Keratinocyte (primary cell): ENCODE data around the gene TMEM125. TPM values are rescaled to one million over a fixed set of nuclear protein-coding genes. Genes with fewer than 3 reads are reported as not detected.

ENCODE experiments used
- DNase-seq: peaks from one replicate; pipeline ENCODE4 v3.0.0-alpha.2; 2011; ENCODE audit warnings: low read depth, missing footprints, low spot score
- FAIRE-seq: peaks from 2 replicates; lab custom pipeline; 2011; peaks lifted over from hg19 to GRCh38; lab: Jason Lieb, UNC
- H2AFZ ChIP-seq: 2 replicates; pipeline ENCODE4 v1.6.0; 2012; ENCODE audit warnings: low read length, control low read depth, inconsistent platforms; ENCODE audit not compliant: control insufficient read depth
- H3K27ac ChIP-seq: 2 replicates; pipeline ENCODE4 v1.5.1; 2011; ENCODE audit warnings: low read length; ENCODE audit not compliant: control insufficient read depth, insufficient read depth
- H3K27me3 ChIP-seq: 3 replicates; pipeline ENCODE4 v1.6.0; 2011; ENCODE audit warnings: low read length; ENCODE audit not compliant: control insufficient read depth, insufficient read depth; ENCODE audit errors: extremely low read depth
- H3K36me3 ChIP-seq, 2 experiments: 2 replicates in 1 of 2; 3 replicates in 1 of 2; pipeline ENCODE4 v1.5.1; 2011; ENCODE audit warnings: low read length in 2 of 2, mild to moderate bottlenecking in 1 of 2; ENCODE audit not compliant: control insufficient read depth in 2 of 2, insufficient read depth in 2 of 2; ENCODE audit errors: extremely low read depth in 1 of 2
- H3K4me1 ChIP-seq: 3 replicates; pipeline ENCODE4 v1.5.1; 2011; ENCODE audit warnings: low read length; ENCODE audit not compliant: control insufficient read depth, insufficient read depth; ENCODE audit errors: extremely low read depth
- H3K4me2 ChIP-seq: 3 replicates; pipeline ENCODE4 v1.6.0; 2011; ENCODE audit warnings: low read depth, low read length; ENCODE audit not compliant: control insufficient read depth, insufficient read depth; ENCODE audit errors: extremely low read depth
- H3K4me3 ChIP-seq, 3 experiments: fragments of 200-600 bp in 1 of 3; sonication (generic) in 1 of 3; 2 replicates in 2 of 3; 3 replicates in 1 of 3; pipeline ENCODE4 v1.5.1; 2011 to 2016; ENCODE audit warnings: low read length in 3 of 3, mild to moderate bottlenecking in 3 of 3, control low read depth in 2 of 3, inconsistent platforms in 1 of 3, low read depth in 1 of 3, mixed read lengths in 1 of 3, mixed run types in 1 of 3, moderate library complexity in 1 of 3; ENCODE audit not compliant: control insufficient read depth in 2 of 3, insufficient read depth in 2 of 3; ENCODE audit errors: extremely low read depth in 1 of 3
- H3K79me2 ChIP-seq: 2 replicates; pipeline ENCODE4 v1.6.0; 2012; ENCODE audit warnings: low read length; ENCODE audit not compliant: control insufficient read depth, insufficient read depth
- H3K9ac ChIP-seq: 3 replicates; pipeline ENCODE4 v1.6.0; 2011; ENCODE audit warnings: low read length; ENCODE audit not compliant: control insufficient read depth, insufficient read depth; ENCODE audit errors: extremely low read depth
- H3K9me1 ChIP-seq: 3 replicates; pipeline ENCODE4 v1.6.0; 2011; ENCODE audit warnings: low read length; ENCODE audit not compliant: control insufficient read depth, insufficient read depth; ENCODE audit errors: extremely low read depth
- H3K9me3 ChIP-seq: 2 replicates; pipeline ENCODE4 v1.5.1; 2012; ENCODE audit warnings: low read depth, low read length; ENCODE audit not compliant: control insufficient read depth
- H4K20me1 ChIP-seq: 3 replicates; pipeline ENCODE4 v1.6.0; 2011; ENCODE audit warnings: low read length; ENCODE audit not compliant: control insufficient read depth, insufficient read depth; ENCODE audit errors: extremely low read depth
- EZH2 ChIP-seq: IDR thresholded peaks from one replicate; pipeline ENCODE4 v1.6.1; 2012; ENCODE audit warnings: inconsistent platforms, mild to moderate bottlenecking, low read length, moderate library complexity
- dilution Hi-C: fragments of 300-500 bp; cut with MboI; formaldehyde crosslinking; loops from one replicate; pipeline ENCODE4 v1.7.0; 2020; ENCODE audit warnings: low sequenced_read_pairs; ENCODE audit not compliant: extremely low pct_ligation_motif_present
- polyA plus RNA-seq, 5 experiments: library from polyadenylated mRNA; depleted of rRNA in 3 of 5; stranded (reverse) in 3 of 5; stranded (forward) in 1 of 5; unstranded in 1 of 5; fragments of >200 nt; gene quantifications; 1 replicate in 1 of 5; 2 replicates in 3 of 5; 3 replicates in 1 of 5; pipeline versions ENCODE4 v1.2.1 to v1.2.3, GENCODE V29; 2011 to 2012; ENCODE audit warnings: missing spikeins in 2 of 5, low read depth in 1 of 5, low replicate concordance in 1 of 5
- TF ChIP-seq, protein P1 (sequence below), 3 experiments: IDR thresholded peaks in 1 of 3; conservative IDR thresholded peaks in 1 of 3; optimal IDR thresholded peaks in 1 of 3; 2 replicates in 2 of 3; 3 replicates in 1 of 3; pipeline versions ENCODE3 to v1.5.1; 2011; ENCODE audit warnings: low read length in 3 of 3, mild to moderate bottlenecking in 3 of 3, moderate library complexity in 2 of 3, control low read depth in 1 of 3, inconsistent platforms in 1 of 3; ENCODE audit not compliant: insufficient read depth in 2 of 3; ENCODE audit errors: extremely low read depth in 1 of 3

The TMEM125 gene
- polyA plus RNA-seq, 1 donor (not counting 4 experiments of a cell fraction or from before 2014, with no cell fraction given) = 0.92 TPM

DNA sequence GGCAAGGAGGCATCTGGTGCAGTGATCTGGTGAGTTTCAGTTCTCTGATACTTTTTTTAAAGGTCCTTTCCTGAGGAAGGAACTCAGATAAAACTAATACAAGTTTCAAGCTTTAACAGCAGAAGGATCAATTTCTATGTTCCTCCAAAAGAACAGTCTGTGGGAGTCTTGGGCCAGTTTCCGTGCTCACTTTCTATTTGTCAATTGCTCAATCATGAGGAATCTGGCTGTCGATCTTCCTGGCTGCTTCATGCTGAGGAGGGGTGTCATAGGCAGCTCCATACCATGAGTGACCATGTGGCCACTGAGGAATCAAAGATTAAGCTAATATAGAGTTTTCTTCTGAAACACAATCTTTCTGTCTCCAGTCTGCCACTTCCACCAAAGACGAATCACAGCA lies 11.4 kb upstream of the TMEM125 start:
- FAIRE-seq (no peak), DNase-seq (no peak)
- H3K36me3 ChIP-seq = no peaks in the 10 kb centered on the region
- H3K4me3 ChIP-seq = no peak overlapping the region
- no peaks in the 10 kb centered on the region for H4K20me1 ChIP-seq
- dilution Hi-C loops = no loop called here
- H3K4me1 ChIP-seq = no peaks in the 10 kb centered on the region
- no peaks in the 10 kb centered on the region for H3K9me3 ChIP-seq
- no peak overlapping the region for H2AFZ ChIP-seq
- H3K4me2 ChIP-seq = no peak overlapping the region
- no peak overlapping the region for H3K27ac ChIP-seq
- no peak overlapping the region for H3K9ac ChIP-seq
- peaks cover 13% of the 10 kb centered on the region for H3K27me3 ChIP-seq
- TF ChIP-seq, protein P1, sequence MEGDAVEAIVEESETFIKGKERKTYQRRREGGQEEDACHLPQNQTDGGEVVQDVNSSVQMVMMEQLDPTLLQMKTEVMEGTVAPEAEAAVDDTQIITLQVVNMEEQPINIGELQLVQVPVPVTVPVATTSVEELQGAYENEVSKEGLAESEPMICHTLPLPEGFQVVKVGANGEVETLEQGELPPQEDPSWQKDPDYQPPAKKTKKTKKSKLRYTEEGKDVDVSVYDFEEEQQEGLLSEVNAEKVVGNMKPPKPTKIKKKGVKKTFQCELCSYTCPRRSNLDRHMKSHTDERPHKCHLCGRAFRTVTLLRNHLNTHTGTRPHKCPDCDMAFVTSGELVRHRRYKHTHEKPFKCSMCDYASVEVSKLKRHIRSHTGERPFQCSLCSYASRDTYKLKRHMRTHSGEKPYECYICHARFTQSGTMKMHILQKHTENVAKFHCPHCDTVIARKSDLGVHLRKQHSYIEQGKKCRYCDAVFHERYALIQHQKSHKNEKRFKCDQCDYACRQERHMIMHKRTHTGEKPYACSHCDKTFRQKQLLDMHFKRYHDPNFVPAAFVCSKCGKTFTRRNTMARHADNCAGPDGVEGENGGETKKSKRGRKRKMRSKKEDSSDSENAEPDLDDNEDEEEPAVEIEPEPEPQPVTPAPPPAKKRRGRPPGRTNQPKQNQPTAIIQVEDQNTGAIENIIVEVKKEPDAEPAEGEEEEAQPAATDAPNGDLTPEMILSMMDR (optimal IDR thresholded peaks at IDR 0.05 in 1 of 3, IDR thresholded peaks at IDR 0.05 in 1 of 3, conservative IDR thresholded peaks at IDR 0.05 in 1 of 3; ENCODE audit: extremely low read depth in 1 of 3, insufficient read depth in 2 of 3, low read length in 3 of 3) = no peak
- no peak for TF ChIP-seq EZH2
- no peaks in the 10 kb centered on the region for H3K9me1 ChIP-seq
- no peaks in the 10 kb centered on the region for H3K79me2 ChIP-seq

DNA sequence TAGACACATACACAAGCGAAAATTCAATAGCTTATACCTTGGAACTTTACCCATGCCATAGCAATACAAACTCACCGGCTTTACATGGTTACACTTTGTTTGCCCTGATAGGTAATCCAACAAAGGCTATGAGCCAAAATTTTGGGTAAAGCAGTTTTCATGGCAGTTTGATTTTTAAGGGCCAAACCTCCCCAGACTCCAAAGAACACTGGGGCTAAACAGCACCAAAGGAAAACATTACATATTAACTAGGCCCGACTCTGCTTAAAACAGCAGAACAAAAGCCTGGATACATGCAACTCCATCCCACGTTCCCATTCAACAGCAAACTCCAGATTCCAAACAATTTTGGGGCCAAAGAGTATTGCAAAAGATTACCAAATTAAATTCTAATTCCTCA lies 4.4 kb upstream of the TMEM125 start:
- TF ChIP-seq, protein P1 (optimal IDR thresholded peaks at IDR 0.05 in 1 of 3, IDR thresholded peaks at IDR 0.05 in 1 of 3, conservative IDR thresholded peaks at IDR 0.05 in 1 of 3; ENCODE audit: extremely low read depth in 1 of 3, insufficient read depth in 2 of 3, low read length in 3 of 3) = no peak
- TF ChIP-seq EZH2 = no peak
- Histone ChIP-seq H3K4me2 (no peak overlapping the region), H3K27me3 (no peaks in the 10 kb centered on the region), H3K79me2 (no peaks in the 10 kb centered on the region), H3K36me3 (no peaks in the 10 kb centered on the region), H3K4me1 (peaks cover 3% of the 10 kb centered on the region), H3K4me3 (no peak overlapping the region), H3K9ac (no peak overlapping the region), H4K20me1 (no peaks in the 10 kb centered on the region), H2AFZ (no peak overlapping the region), H3K9me1 (no peaks in the 10 kb centered on the region), H3K9me3 (no peaks in the 10 kb centered on the region), H3K27ac (no peak overlapping the region)
- FAIRE-seq = no peak
- no peak for DNase-seq
- dilution Hi-C loops = no loop called here
